Smooth muscle cell (in vitro differentiated cells): Measurements from ENCODE around the gene AMPD3. TPM values are rescaled to one million over a fixed set of nuclear protein-coding genes. Genes with fewer than 3 reads are reported as not detected.

Source experiments
- microRNA counts: library from miRNA; unstranded; fragments of <30 nt; microRNA quantifications from one replicate; lab custom pipeline; 2016
- polyA plus RNA-seq: library from polyadenylated mRNA; unstranded; fragments of >200 nt; fragmentation: Nextera tagmentation; extraction: Ambion mirVana; gene quantifications from 2 replicates; pipeline ENCODE4 v1.2.1, GENCODE V29; 2016
- total RNA-seq: library from RNA; depleted of rRNA; stranded (reverse); fragments of >200 nt; gene quantifications from 2 replicates; pipeline ENCODE4 v1.2.3, GENCODE V29; 2014

Gene AMPD3
- total and polyA plus RNA-seq, 2 experiments from 2014 or later: 0.67 to 3.6 TPM

MicroRNAs encoded within 50 kb of the gene (microRNA counts, 767-probe panel; counts per million panel counts)
- microRNA hsa-miR-4485 (lab: Ali Mortazavi, UCI): 183 counts per million

Other genes with a start within 250 kb of the AMPD3 start
- gene SBF2, start 161.0 kb upstream of the AMPD3 start, total RNA-seq: 62.5 and 80.7 TPM in 2 replicates
- gene SBF2, start 161.0 kb upstream of the AMPD3 start, polyA plus RNA-seq: 19.0 and 25.7 TPM in 2 replicates
- gene ADM, start 150.2 kb upstream of the AMPD3 start, total RNA-seq: 53.0 and 55.8 TPM in 2 replicates
- gene ADM, start 150.2 kb upstream of the AMPD3 start, polyA plus RNA-seq: 47.6 and 88.3 TPM in 2 replicates
- 24.4 and 26.6 TPM in 2 replicates for gene RNF141, start 85.9 kb downstream of the AMPD3 start, total RNA-seq
- 16.2 and 26.1 TPM in 2 replicates for gene RNF141, start 85.9 kb downstream of the AMPD3 start, polyA plus RNA-seq
- gene LYVE1, start 113.4 kb downstream of the AMPD3 start, total RNA-seq: not detected in 2 replicates
- not detected in 2 replicates for gene LYVE1, start 113.4 kb downstream of the AMPD3 start, polyA plus RNA-seq
- 4.1 and 4.4 TPM in 2 replicates for gene IRAG1, start 238.5 kb downstream of the AMPD3 start, total RNA-seq
- gene IRAG1, start 238.5 kb downstream of the AMPD3 start, polyA plus RNA-seq: 2.5 and 2.9 TPM in 2 replicates